Mesothelial cell of epicardium (in vitro differentiated cells): ENCODE results near the gene ERVV-1. TPM values are rescaled to one million over a fixed set of nuclear protein-coding genes. Genes with fewer than 3 reads are reported as not detected.

Source experiments
- DNase-seq, 2 experiments: peaks; one replicate each; pipeline ENCODE4 v3.0.0; 2021; ENCODE audit warnings: low spot score in 2 of 2; ENCODE audit not compliant: unreplicated experiment in 2 of 2
- H3K27ac Mint-ChIP-seq: 2 replicates; pipeline ENCODE4 v1.8.0; 2021; ENCODE audit warnings: mixed read lengths
- H3K27me3 Mint-ChIP-seq: 2 replicates; pipeline ENCODE4 v1.8.0; 2021; ENCODE audit warnings: low read depth, mixed read lengths
- H3K36me3 Mint-ChIP-seq: 2 replicates; pipeline ENCODE4 v1.8.0; 2021; ENCODE audit warnings: mixed read lengths
- H3K4me1 Mint-ChIP-seq: 2 replicates; pipeline ENCODE4 v1.8.0; 2021; ENCODE audit warnings: mixed read lengths
- H3K4me3 Mint-ChIP-seq: 2 replicates; pipeline ENCODE4 v1.8.0; 2021; ENCODE audit warnings: mild to moderate bottlenecking, moderate library complexity, mixed read lengths
- H3K9me3 Mint-ChIP-seq: 2 replicates; pipeline ENCODE4 v1.8.0; 2021; ENCODE audit warnings: mixed read lengths
- total RNA-seq: library from RNA; stranded (reverse); gene quantifications from 3 replicates; pipeline ENCODE4 v1.2.1, GENCODE V29; 2021
- TF ChIP-seq, protein P1 (sequence below): fragments of 200-600 bp; sonication (generic); IDR thresholded peaks from one replicate; pipeline ENCODE4 v1.5.0; 2021; ENCODE audit warnings: antibody characterized with exemption; ENCODE audit not compliant: unreplicated experiment

The ERVV-1 gene
- total RNA-seq, 1 donor from 2014 or later, result 0.13 TPM

DNA sequence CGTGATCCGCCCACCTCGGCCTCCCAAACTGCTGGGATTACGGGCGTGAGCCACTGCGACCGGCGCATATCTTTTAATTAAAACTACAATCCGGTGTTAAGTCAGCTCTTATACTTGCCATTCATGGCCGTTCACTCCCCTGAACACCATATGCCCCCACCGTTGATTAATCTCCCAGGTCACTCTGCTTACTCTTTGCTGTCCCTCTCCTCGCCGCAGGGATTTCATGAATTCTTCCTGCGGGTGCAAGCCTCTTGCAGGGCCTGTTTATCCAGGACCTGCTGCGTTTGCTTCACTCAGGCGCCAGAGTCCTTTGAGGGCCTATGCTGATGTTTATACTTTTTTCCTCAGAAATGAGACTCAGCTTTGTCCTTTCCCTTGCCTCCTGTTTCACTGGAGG, 31.8 kb downstream of the ERVV-1 start:
- H3K4me1 Mint-ChIP-seq, result peaks cover 4% of the 10 kb centered on the region
- H3K9me3 Mint-ChIP-seq, result peaks cover 12% of the 10 kb centered on the region
- no peaks in the 10 kb centered on the region for H3K36me3 Mint-ChIP-seq
- no peak for DNase-seq
- H3K27me3 Mint-ChIP-seq, result peaks cover 2% of the 10 kb centered on the region
- no peak overlapping the region for H3K27ac Mint-ChIP-seq
- TF ChIP-seq, protein P1, sequence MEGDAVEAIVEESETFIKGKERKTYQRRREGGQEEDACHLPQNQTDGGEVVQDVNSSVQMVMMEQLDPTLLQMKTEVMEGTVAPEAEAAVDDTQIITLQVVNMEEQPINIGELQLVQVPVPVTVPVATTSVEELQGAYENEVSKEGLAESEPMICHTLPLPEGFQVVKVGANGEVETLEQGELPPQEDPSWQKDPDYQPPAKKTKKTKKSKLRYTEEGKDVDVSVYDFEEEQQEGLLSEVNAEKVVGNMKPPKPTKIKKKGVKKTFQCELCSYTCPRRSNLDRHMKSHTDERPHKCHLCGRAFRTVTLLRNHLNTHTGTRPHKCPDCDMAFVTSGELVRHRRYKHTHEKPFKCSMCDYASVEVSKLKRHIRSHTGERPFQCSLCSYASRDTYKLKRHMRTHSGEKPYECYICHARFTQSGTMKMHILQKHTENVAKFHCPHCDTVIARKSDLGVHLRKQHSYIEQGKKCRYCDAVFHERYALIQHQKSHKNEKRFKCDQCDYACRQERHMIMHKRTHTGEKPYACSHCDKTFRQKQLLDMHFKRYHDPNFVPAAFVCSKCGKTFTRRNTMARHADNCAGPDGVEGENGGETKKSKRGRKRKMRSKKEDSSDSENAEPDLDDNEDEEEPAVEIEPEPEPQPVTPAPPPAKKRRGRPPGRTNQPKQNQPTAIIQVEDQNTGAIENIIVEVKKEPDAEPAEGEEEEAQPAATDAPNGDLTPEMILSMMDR, result no peak
- H3K4me3 Mint-ChIP-seq, result no peak overlapping the region

DNA sequence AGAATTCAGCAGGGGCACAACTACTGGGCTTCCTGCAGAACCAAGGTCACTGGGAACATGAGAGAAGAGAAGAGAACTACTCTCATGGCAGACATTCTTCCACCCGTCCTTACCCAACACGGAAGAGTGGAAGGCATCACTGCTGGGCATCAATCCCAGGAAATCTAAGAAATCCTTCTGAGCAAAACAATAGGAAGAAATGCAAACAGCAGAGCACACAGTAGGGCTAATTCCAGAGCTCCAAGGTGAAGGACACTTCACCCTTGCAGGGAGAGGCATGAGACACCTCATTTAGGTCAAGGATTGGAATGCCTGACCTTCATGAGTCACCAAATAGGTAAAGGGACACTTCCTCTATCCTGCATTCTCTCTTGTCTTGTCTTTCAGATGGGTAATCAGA, 33.7 kb downstream of the ERVV-1 start:
- Mint-ChIP-seq H3K27ac (no peak overlapping the region), H3K27me3 (no peaks in the 10 kb centered on the region), H3K4me3 (no peak overlapping the region), H3K9me3 (peaks cover 15% of the 10 kb centered on the region), H3K36me3 (no peaks in the 10 kb centered on the region), H3K4me1 (peaks cover 4% of the 10 kb centered on the region)
- DNase-seq, result no peak
- TF ChIP-seq, protein P1, result no peak

DNA sequence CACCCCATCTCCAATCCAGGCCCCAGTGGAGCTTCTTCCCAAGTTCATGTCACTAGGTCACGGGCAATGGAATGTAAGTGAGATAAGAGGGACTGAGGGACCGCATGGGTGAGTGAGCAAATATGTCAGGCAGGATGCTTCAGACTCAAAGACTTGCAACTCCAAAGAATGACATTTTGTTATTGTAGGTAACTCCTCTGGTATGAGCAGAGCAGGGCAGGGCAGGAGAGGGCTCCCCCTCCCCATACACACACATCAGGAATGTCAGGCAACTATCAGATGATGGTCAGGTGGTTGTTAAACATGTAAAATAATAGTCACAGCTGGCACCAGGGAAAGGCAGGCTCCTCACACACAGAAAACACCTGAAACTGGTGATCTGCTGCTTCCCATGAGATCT, 41.4 kb downstream of the ERVV-1 start:
- H3K9me3 Mint-ChIP-seq, result peaks cover 21% of the 10 kb centered on the region
- H3K4me1 Mint-ChIP-seq, result peaks cover 8% of the 10 kb centered on the region
- no peak overlapping the region for H3K4me3 Mint-ChIP-seq
- H3K36me3 Mint-ChIP-seq, result peaks cover 3% of the 10 kb centered on the region
- H3K27me3 Mint-ChIP-seq, result peaks cover 19% of the 10 kb centered on the region
- no peak for DNase-seq
- TF ChIP-seq, protein P1, result no peak
- H3K27ac Mint-ChIP-seq, result peak overlapping the region; percentile 73

DNA sequence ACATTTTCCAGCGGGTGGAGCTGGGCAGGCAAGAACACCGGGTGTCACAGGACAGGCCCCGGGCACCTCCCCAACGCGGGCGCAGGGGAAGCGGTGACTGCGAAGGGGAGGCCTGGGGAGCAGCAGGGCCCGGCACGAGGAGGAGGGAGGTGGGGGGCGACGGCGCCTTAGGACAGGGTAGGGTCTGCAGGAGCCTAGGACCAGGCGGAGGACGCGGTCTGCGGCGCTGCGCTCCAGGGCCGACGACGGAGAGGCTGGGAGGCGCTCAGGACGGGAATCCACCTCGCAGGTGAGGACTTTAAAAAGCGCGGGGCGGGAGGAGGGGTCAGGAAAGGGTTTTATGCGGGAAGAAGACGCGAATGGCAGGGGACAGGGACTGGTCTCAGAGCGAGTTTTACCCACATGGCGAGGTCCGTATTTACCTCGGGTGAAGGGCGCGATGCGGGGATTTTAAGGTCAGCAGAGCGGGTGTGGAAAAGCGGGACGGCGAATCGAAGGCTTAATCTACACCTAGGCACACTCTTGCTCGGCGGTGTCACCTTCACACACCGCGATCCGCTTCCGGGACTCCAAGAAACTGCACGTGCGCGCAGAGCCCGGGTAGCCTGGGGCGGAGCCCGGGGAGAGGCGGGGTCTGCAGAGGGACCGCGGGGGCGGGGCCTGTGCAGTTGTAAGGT, 44.3 kb downstream of the ERVV-1 start:
- peak in 1 of 2 experiments; percentile 58 for DNase-seq
- Mint-ChIP-seq H3K27me3 (peaks cover 19% of the 10 kb centered on the region), H3K9me3 (peaks cover 32% of the 10 kb centered on the region)

More for the DNA sequence above, 44.3 kb downstream of the ERVV-1 start:
- TF ChIP-seq, protein P1, result no peak
- peak overlapping the region; percentile 74 for H3K4me3 Mint-ChIP-seq
- peaks cover 11% of the 10 kb centered on the region for H3K36me3 Mint-ChIP-seq
- peaks cover 8% of the 10 kb centered on the region for H3K4me1 Mint-ChIP-seq
- H3K27ac Mint-ChIP-seq, result peak overlapping the region; percentile 21

Other genes starting within 250 kb of the ERVV-1 start
- gene ZNF600, start 227.1 kb upstream of the ERVV-1 start, total RNA-seq, result 16.7 to 18.3 TPM (median 17.3 TPM) in 3 replicates
- 19.3 to 22.4 TPM (median 22.2 TPM) in 3 replicates for gene ZNF28, start 192.3 kb upstream of the ERVV-1 start, total RNA-seq
- gene ZNF468, start 156.3 kb upstream of the ERVV-1 start, total RNA-seq, result 30.6 to 35.5 TPM (median 33.8 TPM) in 3 replicates
- 36.1 to 41.5 TPM (median 36.9 TPM) in 3 replicates for gene ZNF320, start 116.3 kb upstream of the ERVV-1 start, total RNA-seq
- 14.0 to 15.3 TPM (median 14.3 TPM) in 3 replicates for gene ZNF888, start 90.5 kb upstream of the ERVV-1 start, total RNA-seq
- gene ZNF816, start 51.0 kb upstream of the ERVV-1 start, total RNA-seq, result 14.8 to 16.8 TPM (median 15.7 TPM) in 3 replicates
- gene ERVV-2, start 30.8 kb downstream of the ERVV-1 start, total RNA-seq, result not detected in 3 replicates
- gene ZNF160, start 89.5 kb downstream of the ERVV-1 start, total RNA-seq, result 67.8 to 71.0 TPM (median 68.3 TPM) in 3 replicates
- gene ZNF415, start 119.0 kb downstream of the ERVV-1 start, total RNA-seq, result 13.1 to 15.6 TPM (median 13.8 TPM) in 3 replicates
- gene ZNF347, start 145.1 kb downstream of the ERVV-1 start, total RNA-seq, result 12.1 to 15.6 TPM (median 14.8 TPM) in 3 replicates
- 8.8 to 9.8 TPM (median 8.9 TPM) in 3 replicates for gene ZNF665, start 179.4 kb downstream of the ERVV-1 start, total RNA-seq
- 50.2 to 53.4 TPM (median 51.7 TPM) in 3 replicates for gene ZNF677, start 241.0 kb downstream of the ERVV-1 start, total RNA-seq
- gene VN1R2, start 244.4 kb downstream of the ERVV-1 start, total RNA-seq, result 0.20 TPM in 1 of 3 replicates, not detected in the others